C4-2B (cell line): Measurements from ENCODE around the gene ZPR1.
A peak's percentile ranks its signal among the peaks of the same experiment; 100 is the strongest.

ENCODE experiments used
- CTCF ChIP-seq: fragments of 450-650 bp; conservative IDR thresholded peaks from 2 replicates; pipeline ENCODE4 v1.5.1; 2017; ENCODE audit warnings: mild to moderate bottlenecking
- ZFX ChIP-seq: fragments of 450-650 bp; IDR thresholded peaks from 2 replicates; pipeline ENCODE4 v1.6.1; 2017

DNA sequence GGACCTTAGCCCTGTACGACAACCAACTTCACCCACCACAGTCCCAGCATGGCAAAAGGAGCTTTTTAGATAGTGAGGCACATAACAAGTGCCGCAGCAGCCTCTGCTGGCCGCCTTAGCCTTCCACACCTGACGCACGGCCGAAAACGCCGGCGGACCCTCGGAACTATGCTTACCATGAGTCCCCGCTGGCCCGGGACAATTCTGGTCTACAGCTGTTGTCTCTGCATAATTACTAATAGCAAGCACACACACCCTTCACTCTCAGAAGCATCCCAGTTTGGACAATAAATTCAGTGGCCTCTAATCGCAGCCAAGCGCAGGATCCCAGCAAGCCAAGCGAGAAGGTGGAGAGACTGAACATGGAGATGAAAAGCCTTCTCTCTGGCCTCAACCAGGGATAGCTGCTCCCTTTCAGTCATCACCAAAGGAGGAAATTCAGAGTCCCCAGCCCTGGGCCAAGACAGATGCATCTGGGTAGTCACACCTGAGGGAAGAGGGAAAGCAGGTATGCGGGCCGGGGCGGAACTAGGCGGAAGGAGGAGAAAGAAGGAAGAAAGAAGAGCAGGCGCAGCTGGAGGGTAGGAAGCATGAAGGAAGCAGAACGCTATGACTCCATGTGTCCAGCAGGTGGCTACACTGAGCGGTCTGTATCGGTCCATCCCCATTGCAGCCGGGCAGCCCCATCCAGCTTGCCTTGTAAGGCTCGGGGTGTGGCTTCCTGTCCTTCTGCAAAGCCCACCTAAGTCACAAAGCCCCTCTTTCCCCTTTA is 55.4 kb downstream of the ZPR1 start:
- peak; percentile 91 for TF ChIP-seq CTCF
- TF ChIP-seq ZFX: no peak
